ENCODE results near the gene FNBP1.
"Not testable (repeated sequence)": the region's sequence is repeated elsewhere in the genome, so short reads cannot be mapped to it uniquely, and the experiment has no call there.

The FNBP1 gene

DNA sequence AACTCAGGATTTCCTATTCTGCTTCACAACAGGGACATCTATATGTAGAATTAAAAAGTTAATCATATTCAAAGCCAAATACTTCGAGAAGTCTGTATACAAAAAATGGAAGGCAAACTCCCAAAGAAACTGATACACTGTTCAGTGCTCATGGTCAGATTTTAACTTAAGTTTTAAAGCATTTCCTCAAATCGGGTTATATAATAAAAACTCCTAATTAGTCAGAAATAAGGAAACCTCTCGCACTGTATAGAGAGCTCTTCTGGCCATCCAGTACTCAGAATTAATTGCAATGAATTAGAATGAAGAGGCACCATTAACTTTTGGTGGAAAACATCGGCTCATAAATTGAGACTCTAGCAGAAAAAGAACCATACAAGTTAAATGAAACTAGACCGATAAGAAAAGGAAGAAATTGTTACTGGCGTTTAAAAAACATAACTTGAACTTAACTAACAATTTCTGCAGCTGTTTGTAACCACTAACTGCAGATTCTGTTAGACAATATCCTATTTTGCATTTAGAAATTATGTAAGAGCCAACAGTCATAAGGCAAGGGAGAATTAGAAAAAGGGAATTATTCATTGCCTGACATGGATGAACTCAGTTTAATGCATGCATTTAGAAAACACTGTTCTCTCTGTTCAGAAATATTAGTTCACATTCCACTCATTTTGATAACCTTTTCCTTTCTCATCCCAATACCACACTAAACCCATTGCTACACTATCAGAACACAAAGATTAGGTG is 96.6 kb downstream of the FNBP1 start:
- DNase-seq, result no peak

DNA sequence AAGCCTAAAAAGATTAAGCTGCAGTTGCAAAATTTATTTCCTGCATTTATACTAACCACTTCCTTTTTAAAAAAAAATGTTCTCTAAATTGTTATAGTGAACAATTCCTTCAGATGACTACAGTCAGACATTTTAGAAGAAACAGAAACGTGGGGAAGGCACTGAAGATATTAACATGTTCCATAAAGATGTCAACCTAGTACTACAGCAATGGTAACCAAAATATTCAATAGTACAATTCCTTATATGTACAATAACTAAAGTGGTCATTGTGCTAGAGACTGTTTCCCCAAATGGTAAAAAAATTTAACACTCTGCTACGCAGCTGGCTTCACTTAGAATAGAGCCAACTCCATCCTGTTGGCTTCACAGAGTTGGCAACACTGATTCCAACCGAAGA is 97.7 kb downstream of the FNBP1 start:
- no peak for DNase-seq

DNA sequence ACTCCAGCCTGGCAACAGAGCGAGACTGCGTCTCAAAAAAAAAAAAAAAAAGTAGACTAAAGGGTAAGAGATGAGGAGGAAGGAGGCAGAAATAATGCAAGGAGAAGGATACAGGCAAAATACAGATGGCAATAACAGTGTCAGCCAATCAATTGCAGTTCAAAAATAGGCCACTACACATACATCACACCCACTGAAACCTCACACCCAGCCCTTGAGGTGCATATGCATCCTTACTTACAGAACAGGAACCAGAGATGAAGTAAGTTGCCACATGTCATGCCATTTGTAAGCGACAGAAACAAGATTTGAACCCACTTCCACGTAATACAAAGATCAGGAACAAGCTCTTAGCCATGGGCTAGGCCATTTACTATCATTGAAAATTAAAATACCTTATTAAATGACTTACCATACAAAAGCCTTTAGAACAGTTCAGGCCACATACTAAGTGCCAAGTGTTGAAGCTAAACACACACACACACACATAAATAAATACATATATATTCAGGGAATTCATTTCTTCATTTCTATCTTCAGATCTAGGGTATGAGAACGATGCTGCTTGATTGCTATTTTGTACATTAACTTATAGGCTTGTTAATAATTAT is 98.4 kb downstream of the FNBP1 start:
- no peak for DNase-seq

DNA sequence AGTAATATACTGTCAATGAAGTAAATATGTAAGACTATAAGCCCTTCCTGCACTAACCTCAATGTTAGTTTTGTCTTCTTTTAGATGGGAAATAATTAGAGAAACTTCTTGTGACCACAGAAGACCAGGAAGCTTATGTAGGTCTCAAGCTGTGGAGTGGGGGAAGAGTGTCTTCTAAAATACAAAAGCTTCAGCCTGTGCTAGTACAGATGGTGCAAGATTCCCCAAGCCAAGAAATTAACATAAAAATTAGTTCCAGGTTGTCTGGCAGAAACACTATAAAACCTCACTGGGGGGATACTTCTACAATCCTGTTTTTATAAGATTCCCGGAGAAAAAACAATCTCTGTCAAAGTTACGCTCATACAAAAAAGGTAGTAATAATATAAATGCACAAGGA is 103.6 kb downstream of the FNBP1 start:
- DNase-seq, result no peak

DNA sequence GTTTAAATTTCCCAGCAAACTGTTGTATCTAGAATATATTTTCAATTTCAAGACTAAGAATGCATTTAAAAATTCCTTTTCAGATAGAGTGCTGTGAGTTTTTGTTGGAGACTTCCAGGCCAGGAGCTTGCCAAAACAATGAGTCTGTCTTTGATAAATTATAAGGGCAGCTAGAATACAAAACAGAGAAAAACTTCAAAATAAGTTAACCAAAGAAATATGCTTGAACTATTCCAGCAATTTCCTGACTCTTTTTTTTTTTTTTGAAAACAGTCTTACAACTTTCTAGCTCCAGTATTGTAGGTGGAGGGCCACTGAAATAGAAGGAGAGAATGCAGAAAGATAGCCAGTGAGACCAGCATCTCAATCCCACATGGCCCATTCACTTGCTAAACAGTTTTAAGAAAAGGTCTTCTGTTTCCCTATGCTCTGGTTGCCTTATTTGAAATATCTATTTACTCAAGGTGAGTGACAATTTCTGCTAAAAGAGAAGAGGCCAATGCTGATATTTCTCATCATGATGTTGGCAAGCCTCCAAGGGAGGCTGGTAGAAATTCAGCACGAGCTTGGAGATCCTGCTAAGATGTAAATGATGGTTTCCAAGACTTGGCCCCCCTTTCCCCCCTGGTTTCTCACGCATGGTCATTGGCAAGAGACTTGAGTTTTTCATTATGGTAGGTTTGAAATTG is 104.6 kb downstream of the FNBP1 start:
- DNase-seq, result no peak

DNA sequence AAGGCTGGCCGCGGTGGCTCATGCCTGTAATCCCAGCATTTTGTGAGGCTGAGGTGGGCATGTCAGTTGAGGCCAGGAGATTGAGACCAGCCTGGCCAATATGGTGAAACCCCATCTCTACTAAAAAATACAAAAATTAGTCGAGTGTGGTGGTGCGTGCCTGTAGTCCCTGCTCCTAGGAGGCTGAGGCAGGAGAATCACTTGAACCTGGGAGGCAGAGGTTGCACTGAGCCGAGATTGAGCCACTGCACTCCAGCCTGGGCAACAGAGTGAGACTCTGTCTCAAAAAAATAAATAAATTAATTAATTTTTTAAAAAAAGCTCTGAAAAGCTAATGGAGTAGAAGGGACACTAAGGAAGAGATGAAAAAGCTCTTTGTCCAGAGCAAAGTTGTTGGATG is 105.1 kb downstream of the FNBP1 start:
- not testable (repeated sequence) for DNase-seq

DNA sequence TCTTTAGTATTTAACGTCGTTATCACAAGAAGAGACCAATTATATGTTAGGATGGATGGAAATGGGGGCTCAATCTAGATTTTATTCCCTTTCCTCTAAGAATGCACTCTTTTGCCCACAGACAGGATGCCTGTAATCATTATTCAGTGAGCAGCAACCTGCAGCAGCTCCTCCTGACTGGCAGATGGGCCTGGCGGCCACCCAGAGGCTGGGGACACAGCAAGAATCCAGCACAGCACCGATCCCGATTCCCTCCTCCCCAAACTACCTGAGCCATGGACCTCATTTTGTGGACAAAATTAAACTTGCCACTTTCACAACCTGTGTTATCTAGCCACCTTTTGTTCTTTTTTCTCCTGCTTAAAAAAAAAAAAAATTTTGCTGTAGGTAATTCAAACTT is 106.8 kb downstream of the FNBP1 start:
- DNase-seq, result no peak

DNA sequence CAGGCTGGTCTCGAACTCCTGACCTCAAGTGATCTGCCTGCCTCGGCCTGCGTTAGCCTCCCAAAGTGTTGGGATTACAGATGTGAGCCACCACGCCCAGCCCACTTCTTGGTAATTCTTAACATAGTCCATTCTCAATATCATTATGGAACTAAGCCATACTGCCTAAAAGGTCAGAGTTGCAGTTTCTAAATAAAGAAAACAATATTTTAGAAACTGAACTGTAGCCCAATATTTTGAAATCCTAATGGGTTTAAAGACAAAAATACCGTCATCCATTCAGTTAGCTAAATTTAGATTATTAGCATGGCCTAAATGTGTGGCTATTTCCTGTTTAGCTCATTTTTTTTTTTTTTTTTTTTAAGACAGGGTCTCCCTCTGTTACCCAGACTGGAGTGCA is 108.2 kb downstream of the FNBP1 start:
- no peak for DNase-seq

DNA sequence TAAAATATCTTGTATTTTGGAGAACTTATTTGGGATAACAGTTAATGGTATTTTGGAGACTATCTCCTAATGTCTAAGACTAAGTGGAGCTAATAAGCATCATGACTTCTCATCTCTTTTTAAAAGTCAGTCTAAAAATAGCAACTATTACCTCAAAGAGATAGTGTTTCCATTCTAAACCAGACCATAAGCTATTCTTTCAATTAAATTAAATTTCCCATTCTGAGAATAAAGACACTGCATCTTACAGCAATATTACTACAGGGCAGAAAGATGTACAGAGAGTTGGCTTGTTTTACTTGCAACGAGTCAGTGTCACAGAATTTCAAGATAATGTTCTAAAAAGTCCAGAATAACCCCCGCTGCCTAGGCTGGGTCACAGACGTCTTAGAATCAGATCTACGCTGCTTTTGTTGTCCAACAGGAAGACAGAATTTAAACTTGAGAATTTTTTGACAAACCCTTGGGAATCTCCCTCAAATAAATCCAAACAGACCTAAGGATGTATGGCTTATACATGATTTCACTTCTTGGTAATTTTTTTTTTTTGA is 108.9 kb downstream of the FNBP1 start:
- DNase-seq, result no peak

DNA sequence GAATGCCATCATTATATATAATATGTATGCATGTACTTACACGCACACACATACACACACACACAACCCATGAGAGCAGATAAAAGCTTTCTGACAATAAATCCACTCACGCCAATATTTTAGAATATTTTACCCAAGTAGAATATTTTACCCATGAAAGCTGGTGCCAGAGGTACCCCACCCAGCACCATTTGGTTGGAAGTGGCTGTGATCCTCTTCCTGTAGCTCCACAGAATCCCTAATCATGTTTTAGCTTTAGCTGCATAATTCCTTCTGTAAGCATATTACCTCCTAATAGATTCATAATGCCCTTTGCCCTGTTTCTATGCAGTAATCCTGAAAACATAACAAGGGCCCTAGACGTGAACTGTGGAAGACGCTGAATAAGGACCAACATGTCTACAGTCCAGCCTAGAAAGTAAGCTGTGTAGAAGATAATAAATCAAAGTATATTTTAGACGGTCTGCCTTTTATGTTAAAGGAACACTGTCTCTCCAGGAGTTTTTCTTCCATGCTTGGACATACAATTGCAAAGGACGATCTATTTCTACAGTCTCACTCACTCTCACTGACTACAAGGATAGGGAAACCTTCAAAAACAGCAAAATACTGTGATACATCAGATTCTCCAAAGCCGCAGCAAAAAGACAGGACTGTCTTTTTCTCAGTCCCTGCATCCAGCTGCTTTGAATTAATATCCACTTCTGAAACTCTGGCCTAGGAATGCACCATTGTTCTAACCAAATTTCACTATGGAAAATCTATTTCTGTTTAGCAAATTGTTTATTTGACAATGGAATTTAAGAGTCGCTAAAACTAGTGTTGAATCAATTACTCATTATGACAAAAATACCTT is 109.6 kb downstream of the FNBP1 start:
- no peak for DNase-seq

DNA sequence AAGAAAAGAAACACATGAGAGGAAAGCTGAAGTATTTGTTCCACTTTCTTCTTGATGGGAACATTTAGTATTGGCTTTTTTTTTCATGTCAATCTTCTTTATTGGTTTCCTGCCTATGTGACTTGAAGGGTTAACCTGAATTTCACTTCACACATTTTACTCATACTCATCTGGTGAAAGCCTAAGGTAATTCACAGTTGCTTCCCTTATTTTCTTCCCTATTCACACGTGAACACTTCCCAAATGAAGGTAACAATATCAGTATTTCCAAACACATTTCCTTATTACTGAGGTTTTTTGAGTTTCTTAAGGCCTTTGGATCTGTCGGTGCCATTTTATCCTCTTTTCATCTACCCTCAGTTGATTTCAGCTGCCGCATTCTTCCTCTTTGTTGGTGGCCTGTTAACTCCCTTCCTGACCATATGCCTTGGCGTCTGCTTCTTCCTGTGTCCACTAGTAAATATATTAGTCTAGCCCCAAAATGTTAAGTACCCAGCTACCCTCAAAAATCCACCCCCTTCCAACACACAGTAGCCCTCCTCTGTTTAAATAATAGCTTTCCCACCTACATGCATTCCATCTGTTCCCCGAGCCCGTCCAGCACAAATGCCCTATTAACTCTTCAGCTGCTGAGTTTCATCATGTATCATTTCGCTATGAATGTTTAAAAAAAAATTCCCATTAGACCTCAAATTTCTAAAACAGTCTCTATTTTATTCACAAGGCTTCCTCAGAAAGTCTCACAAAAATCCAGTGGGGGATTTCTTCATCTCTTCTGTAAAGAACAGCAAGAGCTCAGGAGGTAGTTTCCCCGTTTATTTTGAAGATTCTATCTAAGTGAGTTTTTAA is 110.5 kb downstream of the FNBP1 start:
- no peak for DNase-seq

DNA sequence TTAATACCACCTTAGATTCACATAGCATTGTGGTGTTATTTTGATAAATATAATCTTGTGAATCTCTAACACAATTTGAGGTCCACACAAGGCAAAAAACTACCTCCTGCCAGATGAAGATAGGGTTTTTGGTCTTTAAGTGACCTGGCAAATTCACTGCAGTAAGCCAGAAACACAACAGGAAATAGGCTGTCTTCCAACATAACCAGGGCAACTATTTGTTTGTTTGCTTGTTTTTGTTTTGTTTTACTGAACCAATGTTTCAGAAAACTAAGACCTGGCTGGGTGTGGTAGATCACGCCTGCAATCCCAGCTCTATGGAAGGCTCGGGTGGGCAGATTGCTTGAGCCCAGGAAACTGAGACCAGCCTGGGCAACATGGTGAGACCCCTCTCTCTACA is 112.2 kb downstream of the FNBP1 start:
- DNase-seq, result no peak

DNA sequence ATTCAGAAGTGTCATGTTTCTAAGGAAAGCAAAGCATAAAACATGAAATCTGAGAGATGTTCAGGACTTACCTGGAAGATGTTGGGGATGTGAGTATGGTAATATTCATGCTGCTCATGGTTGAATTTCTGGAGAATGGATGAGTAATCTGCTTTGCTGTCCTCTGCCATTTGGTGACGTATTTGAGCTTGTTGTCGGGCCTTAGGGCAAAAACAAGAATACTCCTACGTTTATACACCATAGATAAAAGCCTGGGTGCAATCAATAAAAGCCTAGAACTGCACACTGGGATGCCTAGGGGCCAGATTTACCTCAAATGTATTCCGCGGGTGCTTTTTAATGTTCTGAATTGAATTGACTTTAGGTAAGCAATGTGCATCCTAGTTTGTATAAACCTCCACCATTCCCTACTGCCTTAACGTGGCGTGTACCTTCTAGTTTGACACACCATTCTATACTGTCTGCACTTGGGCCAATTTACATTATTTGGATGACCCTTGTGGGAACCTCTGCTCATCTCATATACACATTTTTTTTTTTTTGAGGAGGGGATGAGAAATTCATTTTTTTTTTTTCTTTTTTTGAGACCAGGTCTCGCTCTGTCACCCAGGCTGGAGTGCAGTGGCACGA is 113.4 kb downstream of the FNBP1 start:
- no peak for DNase-seq

DNA sequence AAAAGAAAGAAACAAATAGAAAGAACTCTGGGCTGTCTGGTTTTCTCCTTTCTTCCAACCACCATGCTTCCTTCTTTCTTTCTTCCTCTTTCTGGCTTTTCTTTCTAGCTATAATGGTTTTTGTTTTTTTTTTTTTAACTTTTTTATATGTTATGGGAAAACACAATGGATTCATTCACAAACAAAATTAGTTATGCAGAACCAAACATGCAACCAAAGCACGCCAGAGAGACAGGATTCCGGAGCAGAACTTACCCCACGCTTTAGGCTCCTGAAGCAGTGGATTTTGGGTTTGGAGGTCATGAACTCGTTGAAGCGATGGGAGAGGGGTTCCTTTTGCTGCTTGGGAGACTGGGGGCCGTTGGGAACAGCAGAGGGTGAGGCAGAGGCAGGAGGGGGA is 119.4 kb downstream of the FNBP1 start:
- DNase-seq, result no peak

DNA sequence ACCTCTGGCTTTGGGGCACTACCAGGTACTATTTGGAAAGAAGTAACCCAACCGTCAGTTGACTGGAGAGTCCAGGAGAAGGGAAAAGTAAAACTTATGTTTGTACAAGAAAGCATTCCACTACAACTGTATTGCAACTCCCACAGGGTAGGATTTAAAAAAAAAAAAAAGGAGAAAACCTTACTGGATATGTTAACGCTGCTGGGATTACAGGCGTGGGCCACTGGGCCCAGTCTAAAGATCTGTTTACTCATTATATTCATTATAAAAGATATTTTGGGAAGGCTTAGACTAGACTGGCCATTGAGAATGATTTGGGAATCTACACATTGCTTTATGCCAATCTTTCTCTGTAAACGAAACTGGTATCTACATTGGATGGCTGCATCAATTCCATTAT is 121.1 kb downstream of the FNBP1 start:
- no peak for DNase-seq

DNA sequence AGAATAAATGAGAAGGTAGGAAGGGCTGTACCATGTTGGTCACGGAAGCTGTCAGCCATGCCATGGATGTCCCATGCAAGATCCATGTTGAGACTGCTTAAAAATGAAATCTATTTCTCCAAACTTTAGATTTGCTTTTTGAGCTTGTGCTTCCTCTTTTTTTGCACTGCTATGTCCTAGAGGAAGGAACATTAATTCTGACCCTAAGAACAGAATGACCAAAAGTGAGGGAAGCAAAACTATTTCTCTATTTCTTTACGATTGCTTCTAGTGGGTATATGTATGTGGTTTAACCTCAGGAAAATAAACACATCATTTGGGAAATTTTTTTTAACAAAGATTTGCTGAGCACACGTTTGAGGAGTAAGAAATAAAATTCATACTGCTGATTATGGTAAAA is 123.1 kb downstream of the FNBP1 start:
- DNase-seq, result no peak

DNA sequence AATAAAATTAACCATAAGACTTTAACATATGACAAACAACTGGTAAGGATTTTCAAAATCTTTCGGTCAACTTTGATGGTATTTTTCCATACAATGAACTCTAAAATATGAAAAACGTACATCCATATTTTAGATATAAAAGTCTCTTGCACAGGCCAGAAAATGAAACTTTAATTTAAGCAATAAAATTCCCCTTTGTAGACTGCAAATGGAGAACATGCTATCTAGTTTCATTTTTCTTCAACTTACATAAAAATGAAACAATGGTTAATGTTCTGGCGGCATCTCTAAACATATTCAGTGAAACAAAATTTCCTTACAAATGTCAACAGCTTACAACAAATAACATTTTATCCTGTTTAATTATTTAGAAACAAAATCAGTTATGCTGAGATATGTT is 123.7 kb downstream of the FNBP1 start:
- DNase-seq, result no peak

DNA sequence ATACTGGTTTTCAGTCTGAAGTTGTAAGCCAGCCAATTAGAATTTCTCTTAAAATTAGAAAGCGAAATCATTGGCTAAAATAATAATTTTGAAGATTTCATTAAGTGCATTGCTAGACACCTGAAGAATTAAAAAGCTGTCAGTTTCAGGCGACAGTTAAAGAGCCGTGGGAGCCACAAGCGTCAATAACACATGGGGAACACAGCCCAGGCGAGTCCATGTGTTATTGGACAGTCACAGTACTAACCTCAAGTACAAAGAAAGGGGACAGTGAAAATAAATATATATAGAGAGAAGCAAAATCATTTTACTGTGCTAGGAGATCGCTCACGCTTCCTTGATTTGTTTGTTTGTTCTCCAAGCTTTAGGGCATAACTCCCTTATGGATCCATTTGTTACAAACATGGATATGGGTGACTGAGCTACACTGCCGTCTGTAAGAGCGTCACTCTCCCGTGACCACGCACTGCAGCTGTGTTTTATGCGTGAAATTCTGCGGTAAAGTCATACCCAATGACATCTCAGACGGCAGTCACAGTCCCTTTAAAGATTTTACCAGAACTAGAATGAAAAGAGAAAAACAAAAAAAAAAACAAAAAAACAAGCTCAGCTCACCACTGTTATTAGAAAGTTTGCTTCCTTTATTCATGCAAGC is 124.6 kb downstream of the FNBP1 start:
- no peak for DNase-seq

DNA sequence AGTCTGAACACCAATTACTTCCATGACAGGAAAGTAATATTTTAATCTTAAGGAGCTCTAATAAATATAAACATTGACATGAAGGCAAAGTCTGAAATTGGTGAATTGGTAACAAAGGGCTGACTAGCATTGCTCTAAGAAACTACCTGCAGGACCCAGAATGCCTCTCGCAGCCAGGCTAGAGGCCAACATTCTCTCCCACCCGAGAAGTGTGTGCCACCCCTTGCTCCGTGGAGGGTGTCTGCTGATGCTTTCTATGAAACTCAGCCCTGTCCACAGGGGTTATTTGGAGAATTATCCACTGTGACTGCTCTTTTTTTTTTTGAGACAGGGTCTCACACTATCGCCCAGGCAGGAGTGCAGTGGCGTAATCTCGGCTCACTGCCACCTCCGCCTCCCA is 126.3 kb downstream of the FNBP1 start:
- DNase-seq, result no peak

DNA sequence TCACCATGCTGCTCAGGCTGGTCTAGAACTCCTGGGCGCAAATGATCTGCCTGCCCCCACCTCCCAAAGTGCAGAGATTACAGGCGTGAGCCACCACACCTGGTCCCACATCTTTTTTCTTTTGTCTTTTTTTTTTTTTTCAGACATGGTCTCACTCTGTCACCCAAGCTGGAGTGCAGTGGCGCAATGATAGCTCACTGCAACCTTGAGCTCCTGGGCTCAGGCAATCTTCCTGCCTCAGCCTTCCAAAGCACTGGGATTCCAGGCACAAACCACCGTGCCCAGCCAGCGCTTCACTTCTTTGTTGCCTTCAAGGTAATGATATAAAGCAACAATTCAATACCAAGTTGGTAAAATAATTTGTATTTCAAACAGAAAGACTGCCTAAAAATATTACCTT is 128.9 kb downstream of the FNBP1 start:
- no peak for DNase-seq
